Endothelial cell of umbilical vein (primary cell): ENCODE results near the gene VSTM2B. TPM values are rescaled to one million over a fixed set of nuclear protein-coding genes. Genes with fewer than 3 reads are reported as not detected.

Source experiments
- BruUV-seq: library from RNA; stranded (reverse); fragments of 400-500 nt; replicated peaks from 2 replicates; lab custom pipeline; 2021; lab: Mats Ljungman, UMichigan
- CTCF ChIA-PET: fragments of 300-600, 350-600 bp; sonication (Branson Sonifier 250); formaldehyde crosslinking; loops from one replicate; lab custom pipeline; 2021; ENCODE audit warnings: antibody characterized with exemption, inconsistent platforms; lab: Charles Lee
- POLR2A ChIA-PET: fragments of 300-600, 350-600 bp; sonication (Branson Sonifier 250); formaldehyde crosslinking; loops from one replicate; lab custom pipeline; 2021; ENCODE audit warnings: antibody characterized with exemption, inconsistent platforms; lab: Charles Lee
- DNase-seq: peaks from one replicate; pipeline ENCODE4 v3.0.0-alpha.2; 2011; ENCODE audit warnings: low read depth, low spot score
- FAIRE-seq: peaks from 2 replicates; lab custom pipeline; 2011; peaks lifted over from hg19 to GRCh38; lab: Jason Lieb, UNC
- H2AFZ ChIP-seq: 2 replicates; pipeline ENCODE4 v1.6.0; 2012; ENCODE audit warnings: low read depth, low read length, control low read depth, inconsistent platforms
- H3K27ac ChIP-seq: 2 replicates; pipeline ENCODE4 v1.5.1; 2011; ENCODE audit warnings: low read depth, mild to moderate bottlenecking, control low read depth, low read length, moderate library complexity; ENCODE audit not compliant: insufficient read depth
- H3K27me3 ChIP-seq, 2 experiments: 2 replicates each; pipeline versions ENCODE4 v1.6.0 to v1.6.1; 2011; ENCODE audit warnings: low read length in 2 of 2, mixed read lengths in 1 of 2; ENCODE audit not compliant: control insufficient read depth in 2 of 2, insufficient read depth in 2 of 2
- H3K36me3 ChIP-seq, 2 experiments: 2 replicates in 1 of 2; 3 replicates in 1 of 2; pipeline ENCODE4 v1.5.1; 2011; ENCODE audit warnings: low read length in 2 of 2, mild to moderate bottlenecking in 1 of 2, moderate library complexity in 1 of 2; ENCODE audit not compliant: control insufficient read depth in 2 of 2, insufficient read depth in 2 of 2; ENCODE audit errors: extremely low read depth in 1 of 2
- H3K4me1 ChIP-seq: 3 replicates; pipeline ENCODE4 v1.5.1; 2011; ENCODE audit warnings: mild to moderate bottlenecking, low read length; ENCODE audit not compliant: control insufficient read depth, insufficient read depth; ENCODE audit errors: extremely low read depth
- H3K4me2 ChIP-seq: 2 replicates; pipeline ENCODE4 v1.6.1; 2011; ENCODE audit warnings: low read length, control low read depth, mixed read lengths; ENCODE audit not compliant: insufficient read depth
- H3K4me3 ChIP-seq, 3 experiments: fragments of 200-600 bp in 1 of 3; sonication (generic), shearing (Covaris generic) in 1 of 3; replicated peaks in 1 of 3; 2 replicates each; pipeline ENCODE4 v1.5.1; 2011 to 2016; ENCODE audit warnings: control low read depth in 3 of 3, low read length in 3 of 3, mild to moderate bottlenecking in 2 of 3, inconsistent platforms in 1 of 3, low read depth in 1 of 3, moderate library complexity in 1 of 3; ENCODE audit not compliant: insufficient read depth in 1 of 3
- H3K79me2 ChIP-seq: 2 replicates; pipeline ENCODE4 v1.6.0; 2012; ENCODE audit warnings: low read length, inconsistent platforms; ENCODE audit not compliant: control insufficient read depth, insufficient read depth
- H3K9ac ChIP-seq: replicated peaks from 2 replicates; pipeline ENCODE3; 2011; ENCODE audit warnings: low read length, control low read depth; ENCODE audit not compliant: insufficient read depth; ENCODE audit errors: extremely low read depth
- H3K9me1 ChIP-seq: replicated peaks from 3 replicates; pipeline ENCODE4 v1.6.0; 2011; ENCODE audit warnings: mild to moderate bottlenecking, low read length; ENCODE audit not compliant: control insufficient read depth, insufficient read depth; ENCODE audit errors: extremely low read depth
- H3K9me3 ChIP-seq: replicated peaks from 2 replicates; pipeline ENCODE4 v1.5.1; 2012; ENCODE audit warnings: low read length, inconsistent platforms; ENCODE audit not compliant: control insufficient read depth, insufficient read depth
- H4K20me1 ChIP-seq: replicated peaks from 2 replicates; pipeline ENCODE3; 2011; ENCODE audit warnings: mild to moderate bottlenecking, low read length; ENCODE audit not compliant: control insufficient read depth, insufficient read depth; ENCODE audit errors: extremely low read depth
- CTCF ChIP-seq, 2 donors: IDR thresholded peaks; 1 replicate in 1 of 2; 2 replicates in 1 of 2; pipeline ENCODE4 v1.5.1; 2011; ENCODE audit warnings: low read length in 2 of 2, mild to moderate bottlenecking in 2 of 2, moderate library complexity in 2 of 2, control low read depth in 1 of 2, inconsistent platforms in 1 of 2, low read depth in 1 of 2; ENCODE audit not compliant: insufficient read depth in 1 of 2; ENCODE audit errors: extremely low read depth in 1 of 2
- EZH2 ChIP-seq: IDR thresholded peaks from 2 replicates; pipeline ENCODE4 v1.6.1; 2012; ENCODE audit warnings: borderline replicate concordance, low read depth, mild to moderate bottlenecking, moderate library complexity, low read length, inconsistent platforms; ENCODE audit not compliant: severe bottlenecking
- FOS ChIP-seq: IDR thresholded peaks from 2 replicates; pipeline ENCODE4 v1.6.1; 2011; ENCODE audit warnings: mild to moderate bottlenecking, low read length, moderate library complexity, borderline replicate concordance; ENCODE audit not compliant: insufficient read depth
- GATA2 ChIP-seq: IDR thresholded peaks from 2 replicates; pipeline ENCODE4 v1.7.0; 2011; ENCODE audit warnings: low read depth, mild to moderate bottlenecking, moderate library complexity, mixed read lengths, low read length; ENCODE audit not compliant: insufficient read length, insufficient read depth
- JUN ChIP-seq: IDR thresholded peaks from 2 replicates; pipeline ENCODE4 v1.6.1; 2011; ENCODE audit warnings: borderline replicate concordance, low read depth; ENCODE audit not compliant: insufficient read length, insufficient read depth
- MYC ChIP-seq: IDR thresholded peaks from one replicate; pipeline ENCODE4 v1.6.1; 2011; ENCODE audit warnings: mild to moderate bottlenecking, low read depth, low read length
- POLR2A ChIP-seq: IDR thresholded peaks from 2 replicates; pipeline ENCODE4 v1.6.1; 2012; ENCODE audit warnings: low read depth, mild to moderate bottlenecking, control low read depth, low read length
- POLR2AphosphoS5 ChIP-seq: IDR thresholded peaks from 2 replicates; pipeline ENCODE4 v1.6.1; 2012; ENCODE audit warnings: low read depth, mild to moderate bottlenecking, control low read depth, low read length, moderate library complexity; ENCODE audit not compliant: insufficient read depth
- dilution Hi-C: fragments of 300-500 bp; cut with MboI; formaldehyde crosslinking; loops from one replicate; pipeline ENCODE4 v1.15.0; 2019; ENCODE audit warnings: low sequenced_read_pairs; ENCODE audit not compliant: extremely low pct_ligation_motif_present
- intact Hi-C: fragments of 100-400 bp; cut with micrococcal nuclease; formaldehyde crosslinking; loops from one replicate; pipeline ENCODE4 v1.10.0; 2022
- polyA plus RNA-seq, 4 experiments: library from polyadenylated mRNA; depleted of rRNA in 3 of 4; stranded (reverse) in 3 of 4; unstranded in 1 of 4; fragments of >200 nt; gene quantifications; 2 replicates each; pipeline versions ENCODE4 v1.2.1 to v1.2.3, GENCODE V29; 2011 to 2012; ENCODE audit warnings: missing spikeins in 1 of 4
- total RNA-seq: library from RNA; stranded (reverse); gene quantifications from 2 replicates; pipeline ENCODE4 v1.2.3, GENCODE V29; 2021
- TF ChIP-seq, protein P1 (sequence below): IDR thresholded peaks from 2 replicates; pipeline ENCODE4 v1.6.1; 2011; ENCODE audit not compliant: insufficient read depth, insufficient read length

VSTM2B gene
- total and polyA plus RNA-seq, 2 donors (not counting 3 experiments of a cell fraction or from before 2014, with no cell fraction given) = not detected

DNA sequence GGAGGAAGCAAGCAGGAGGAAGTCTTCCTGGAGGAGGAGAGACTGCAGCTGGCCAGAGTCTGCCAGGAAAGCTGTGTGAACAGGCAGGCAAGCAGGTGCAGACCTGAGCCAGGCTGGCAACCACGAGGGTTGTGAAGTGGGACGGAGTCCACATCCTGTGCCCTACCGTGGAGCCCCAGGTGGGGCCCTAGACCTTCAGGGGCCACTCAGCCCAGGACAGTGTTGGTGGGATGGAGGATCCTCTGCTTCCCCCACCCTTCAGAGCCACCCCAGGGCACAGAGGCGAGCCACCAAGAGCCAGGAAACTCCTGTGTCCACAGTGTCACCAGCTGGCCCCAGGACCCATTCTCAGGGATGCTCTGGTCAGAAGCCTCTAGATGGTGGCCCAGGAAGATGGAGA, 8.4 kb upstream of the VSTM2B start:
- no peaks in the 10 kb centered on the region for H3K9me3 ChIP-seq
- H3K9me1 ChIP-seq = no peaks in the 10 kb centered on the region
- no peak overlapping the region for H3K4me3 ChIP-seq
- TF ChIP-seq, protein P1, sequence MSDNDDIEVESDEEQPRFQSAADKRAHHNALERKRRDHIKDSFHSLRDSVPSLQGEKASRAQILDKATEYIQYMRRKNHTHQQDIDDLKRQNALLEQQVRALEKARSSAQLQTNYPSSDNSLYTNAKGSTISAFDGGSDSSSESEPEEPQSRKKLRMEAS = no peak
- TF ChIP-seq CTCF (IDR thresholded peaks at IDR 0.05; ENCODE audit: extremely low read depth in 1 of 2, insufficient read depth in 1 of 2, low read depth in 1 of 2, low read length in 2 of 2) (no peak), GATA2 (no peak), POLR2AphosphoS5 (no peak), POLR2A (no peak), JUN (no peak), MYC (no peak), FOS (no peak), EZH2 (no peak)
- H2AFZ ChIP-seq = no peak overlapping the region
- H3K9ac ChIP-seq = no peak overlapping the region
- H3K27ac ChIP-seq = no peak overlapping the region
- dilution Hi-C loops = no loop called here
- H3K4me1 ChIP-seq = no peaks in the 10 kb centered on the region
- H3K27me3 ChIP-seq = no peaks in the 10 kb centered on the region
- no peaks in the 10 kb centered on the region for H3K79me2 ChIP-seq
- H3K4me2 ChIP-seq = no peak overlapping the region
- ChIA-PET CTCF (no interaction called here), POLR2A (no interaction called here)
- FAIRE-seq = no peak
- no peak for DNase-seq
- no TSS peak for BruUV-seq
- intact Hi-C loops = no loop called here
- H3K36me3 ChIP-seq = no peaks in the 10 kb centered on the region
- H4K20me1 ChIP-seq = no peaks in the 10 kb centered on the region
